Osteoblast (primary cell): ENCODE measurements around the gene MCHR1. TPM values are rescaled to one million over a fixed set of nuclear protein-coding genes. Genes with fewer than 3 reads are reported as not detected.
"Not testable (repeated sequence)": the region's sequence is repeated elsewhere in the genome, so short reads cannot be mapped to it uniquely, and the experiment has no call there.

Experiments
- DNase-seq: peaks from one replicate; pipeline ENCODE4 v3.0.0; 2011; ENCODE audit warnings: low spot score, mixed read lengths; ENCODE audit not compliant: insufficient read length; ENCODE audit errors: missing footprints
- H2AFZ ChIP-seq: 2 replicates; pipeline ENCODE4 v1.6.0; 2011; ENCODE audit warnings: mild to moderate bottlenecking, low read length
- H3K27ac ChIP-seq: 2 replicates; pipeline ENCODE4 v1.5.1; 2011; ENCODE audit warnings: mild to moderate bottlenecking, low read depth, low read length, moderate library complexity
- H3K27me3 ChIP-seq: 2 replicates; pipeline ENCODE4 v1.6.0; 2012; ENCODE audit warnings: mild to moderate bottlenecking, control low read depth, inconsistent platforms, low read length, moderate library complexity; ENCODE audit not compliant: insufficient read depth
- H3K36me3 ChIP-seq: 2 replicates; pipeline ENCODE4 v1.5.1; 2011; ENCODE audit warnings: mild to moderate bottlenecking, low read length, control low read depth, moderate library complexity; ENCODE audit not compliant: insufficient read depth
- H3K4me1 ChIP-seq: 2 replicates; pipeline ENCODE4 v1.5.1; 2011; ENCODE audit warnings: mild to moderate bottlenecking, low read length, control low read depth, moderate library complexity; ENCODE audit not compliant: insufficient read depth
- H3K4me2 ChIP-seq: 2 replicates; pipeline ENCODE4 v1.6.0; 2011; ENCODE audit warnings: mild to moderate bottlenecking, low read length; ENCODE audit not compliant: insufficient read depth
- H3K4me3 ChIP-seq: fragments of 200-600 bp; sonication (generic); 3 replicates; pipeline ENCODE4 v1.5.1; 2012; ENCODE audit warnings: mild to moderate bottlenecking, low read length, inconsistent platforms; ENCODE audit not compliant: insufficient read depth
- H3K79me2 ChIP-seq: 2 replicates; pipeline ENCODE4 v1.6.0; 2012; ENCODE audit warnings: mild to moderate bottlenecking, low read length, control low read depth, inconsistent platforms; ENCODE audit not compliant: insufficient read depth
- H3K9me3 ChIP-seq: 2 replicates; pipeline ENCODE4 v1.5.1; 2011; ENCODE audit warnings: low read depth, low read length, control low read depth
- H4K20me1 ChIP-seq: 2 replicates; pipeline ENCODE4 v1.6.0; 2012; ENCODE audit warnings: mild to moderate bottlenecking, low read length, control low read depth; ENCODE audit not compliant: insufficient read depth
- CTCF ChIP-seq: IDR thresholded peaks from 2 replicates; pipeline ENCODE4 v1.5.1; 2011; ENCODE audit warnings: mild to moderate bottlenecking, low read depth, low read length, moderate library complexity; ENCODE audit errors: extremely low read depth
- total RNA-seq: library from RNA; depleted of rRNA; stranded (reverse); fragments of >200 nt; gene quantifications from 2 replicates; pipeline ENCODE4 v1.2.3, GENCODE V29; 2012

Gene MCHR1
- total RNA-seq, 1 donor: not detected

- H3K4me3 ChIP-seq: no peak overlapping the region
- H3K4me2 ChIP-seq: no peak overlapping the region
- H3K79me2 ChIP-seq: no peaks in the 10 kb centered on the region
- H3K4me1 ChIP-seq: peaks cover 11% of the 10 kb centered on the region
- H3K36me3 ChIP-seq: no peaks in the 10 kb centered on the region
- no peak for TF ChIP-seq CTCF
- H2AFZ ChIP-seq: no peak overlapping the region
- H3K27ac ChIP-seq: no peak overlapping the region
- no peaks in the 10 kb centered on the region for H4K20me1 ChIP-seq
- DNase-seq: no peak
- peaks cover 31% of the 10 kb centered on the region for H3K27me3 ChIP-seq
- peaks cover 2% of the 10 kb centered on the region for H3K9me3 ChIP-seq
These were observed 30.6 kb downstream of the MCHR1 start for GRCh38 chr22:40709752-40710413.

DNA sequence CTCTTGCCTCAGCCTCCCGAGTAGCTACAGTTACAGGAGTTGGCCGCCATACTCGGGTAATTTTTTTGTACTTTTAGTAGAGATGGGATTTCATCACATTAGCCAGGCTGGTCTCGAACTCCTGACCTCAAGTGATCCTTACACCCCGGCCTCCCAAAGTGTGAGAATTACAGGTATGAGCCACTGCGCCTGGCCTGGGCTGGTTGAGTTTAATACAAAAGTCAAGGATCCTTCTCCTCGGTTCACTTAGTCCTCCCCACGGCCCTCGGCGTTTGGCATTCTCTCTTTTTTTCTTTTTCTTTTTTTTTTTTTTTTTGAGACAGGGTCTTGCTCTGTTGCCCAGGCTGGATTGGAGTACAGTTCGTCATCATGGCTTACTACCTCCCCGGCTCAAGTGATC lies 33.0 kb downstream of the MCHR1 start:
- no peaks in the 10 kb centered on the region for H3K79me2 ChIP-seq
- TF ChIP-seq CTCF: no peak

GRCh38 chr22:40714499-40715337 lies 35.4 kb downstream of the MCHR1 start:
- Histone ChIP-seq H3K4me1 (peaks cover 11% of the 10 kb centered on the region), H3K4me3 (peak overlapping the region; percentile 24), H3K79me2 (no peaks in the 10 kb centered on the region), H3K9me3 (no peaks in the 10 kb centered on the region), H3K27me3 (peaks cover 16% of the 10 kb centered on the region), H3K36me3 (no peaks in the 10 kb centered on the region), H2AFZ (peak overlapping the region; percentile 33), H4K20me1 (no peaks in the 10 kb centered on the region), H3K4me2 (peak overlapping the region; percentile 65), H3K27ac (no peak overlapping the region)
- TF ChIP-seq CTCF: no peak
- DNase-seq: no peak

More for the DNA sequence above, 33.0 kb downstream of the MCHR1 start:
- H3K4me2 ChIP-seq: no peak overlapping the region
- no peak overlapping the region for H3K4me3 ChIP-seq
- H4K20me1 ChIP-seq: no peaks in the 10 kb centered on the region
- H3K27me3 ChIP-seq: peaks cover 17% of the 10 kb centered on the region
- H3K9me3 ChIP-seq: no peaks in the 10 kb centered on the region
- H3K4me1 ChIP-seq: peaks cover 11% of the 10 kb centered on the region
- no peaks in the 10 kb centered on the region for H3K36me3 ChIP-seq
- no peak overlapping the region for H3K27ac ChIP-seq
- no peak overlapping the region for H2AFZ ChIP-seq
- no peak for DNase-seq

GRCh38 chr22:40716116-40716515 lies 36.8 kb downstream of the MCHR1 start:
- Histone ChIP-seq H3K79me2 (no peaks in the 10 kb centered on the region), H3K27me3 (peaks cover 18% of the 10 kb centered on the region), H3K4me2 (no peak overlapping the region), H3K9me3 (no peaks in the 10 kb centered on the region), H3K36me3 (no peaks in the 10 kb centered on the region), H3K4me3 (no peak overlapping the region), H3K4me1 (peaks cover 17% of the 10 kb centered on the region), H2AFZ (no peak overlapping the region), H3K27ac (no peak overlapping the region), H4K20me1 (no peaks in the 10 kb centered on the region)
- DNase-seq: no peak
- no peak for TF ChIP-seq CTCF

- H2AFZ ChIP-seq, H3K79me2 ChIP-seq, H3K27ac ChIP-seq, H3K36me3 ChIP-seq, H3K4me2 ChIP-seq, DNase-seq, H4K20me1 ChIP-seq, H3K4me3 ChIP-seq, H3K9me3 ChIP-seq: not testable (repeated sequence)
- peaks cover 16% of the 10 kb centered on the region for H3K4me1 ChIP-seq
- peaks cover 18% of the 10 kb centered on the region for H3K27me3 ChIP-seq
These were observed 38.4 kb downstream of the MCHR1 start for GRCh38 chr22:40717657-40718056.
